ENCODE data around the gene MORN5.
A peak's percentile ranks its signal among the peaks of the same experiment; 100 is the strongest.

The MORN5 gene

DNA sequence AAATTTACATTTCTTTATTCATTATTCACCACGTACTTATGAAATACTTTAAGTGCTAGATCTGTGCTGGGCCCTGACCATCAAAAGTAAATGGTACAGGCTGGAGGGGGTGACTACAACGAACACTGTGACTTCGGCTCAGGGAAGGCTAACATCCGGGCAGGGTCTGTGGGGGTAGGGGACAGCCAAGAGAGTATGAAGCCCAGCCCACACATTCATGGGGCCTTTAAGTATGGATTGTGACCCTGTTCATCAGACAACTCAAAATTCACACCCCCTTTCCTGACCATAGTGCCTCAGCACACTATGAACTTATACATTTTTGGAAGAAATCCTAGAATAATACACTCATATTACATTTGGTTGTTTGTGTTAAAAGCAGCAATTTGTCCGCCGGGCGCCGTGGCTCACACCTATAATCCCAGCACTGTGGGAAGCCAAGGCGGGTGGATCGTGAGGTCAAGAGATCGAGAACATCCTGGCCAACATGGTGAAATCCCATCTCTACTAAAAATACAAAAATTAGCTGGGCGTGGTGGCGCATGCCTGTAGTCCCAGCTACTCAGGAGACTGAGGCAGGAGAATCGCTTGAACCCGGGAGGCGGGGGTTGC is 33.3 kb downstream of the MORN5 start:
- no peak for DNase-seq

DNA sequence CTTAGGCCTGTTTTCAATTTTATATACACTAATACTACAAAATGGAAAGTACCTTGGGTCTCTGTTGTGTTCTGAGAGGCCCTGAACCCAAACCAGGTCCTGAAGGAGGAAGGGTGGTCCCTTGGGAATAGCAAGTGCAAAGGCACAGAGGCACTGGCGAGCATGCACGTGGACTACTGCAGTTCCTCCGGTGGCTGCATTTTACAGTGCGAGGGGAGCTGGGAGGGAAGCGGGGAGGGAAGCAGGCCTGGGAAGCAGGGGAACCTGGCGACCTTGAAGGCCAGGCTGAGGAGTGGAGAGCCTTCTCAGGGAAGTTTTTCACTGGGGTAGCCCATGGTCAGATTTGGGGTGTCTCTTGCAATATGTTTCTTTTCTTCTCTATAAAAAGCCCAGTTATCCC is 33.9 kb downstream of the MORN5 start:
- no peak for DNase-seq

DNA sequence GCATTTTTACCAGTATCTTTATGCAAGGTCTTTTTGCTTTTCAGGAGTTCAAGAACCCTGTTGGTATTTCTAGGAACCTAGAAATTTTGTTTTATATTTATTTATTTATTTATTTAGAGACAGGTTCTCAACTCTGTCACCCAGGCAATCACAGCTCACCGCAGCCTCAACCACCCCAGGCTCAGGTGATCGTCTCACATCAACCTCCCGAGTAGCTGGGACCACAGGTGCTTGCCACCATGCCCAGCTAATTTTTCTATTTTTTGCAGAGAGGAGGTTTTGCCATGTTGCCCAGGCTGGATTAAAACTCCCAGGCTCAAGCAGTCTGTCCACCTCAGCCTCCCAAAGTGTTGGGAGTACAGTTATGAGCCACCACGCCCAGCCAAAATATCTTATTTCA is 36.2 kb downstream of the MORN5 start:
- DNase-seq, result no peak

DNA sequence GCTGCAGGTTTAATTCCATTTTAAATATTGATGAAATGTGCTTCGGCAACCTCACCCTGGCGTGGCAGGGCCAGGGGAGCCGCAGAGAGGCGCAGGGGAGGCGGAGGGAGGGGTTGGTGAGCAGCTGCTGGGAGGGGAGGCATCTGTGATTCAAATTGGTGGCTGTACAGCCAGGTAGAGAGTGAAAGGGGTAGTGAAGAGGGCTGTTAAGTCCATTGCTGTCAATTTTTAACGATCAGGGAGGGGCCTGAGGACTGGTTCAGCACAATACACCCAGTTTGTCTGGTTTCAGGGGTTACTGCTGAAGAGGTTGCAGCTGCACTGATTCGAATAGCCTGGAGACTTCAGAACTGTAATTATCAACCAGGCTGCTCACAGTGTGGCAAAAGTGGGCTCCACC is 37.7 kb downstream of the MORN5 start:
- DNase-seq, result peak; percentile 41

DNA sequence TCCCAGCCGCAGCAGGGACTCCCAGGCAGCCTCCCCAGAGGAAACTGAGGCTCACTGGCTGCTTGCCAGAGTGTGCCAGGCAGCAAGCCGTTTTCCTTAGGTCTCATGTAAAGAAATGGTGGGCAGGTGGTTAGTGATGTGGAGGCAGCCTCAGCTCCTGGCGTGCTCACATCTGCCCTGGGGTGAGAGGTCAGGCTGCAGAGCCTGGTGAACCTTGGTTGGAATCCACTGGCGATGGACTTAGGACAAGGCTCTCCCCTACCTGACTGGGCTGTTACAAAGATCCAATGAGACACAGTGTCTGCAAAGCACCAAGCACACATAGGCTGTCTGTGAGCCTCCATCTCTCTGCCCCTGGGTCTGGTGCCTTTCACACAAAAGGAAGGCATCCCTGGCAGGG is 38.2 kb downstream of the MORN5 start:
- DNase-seq, result no peak

DNA sequence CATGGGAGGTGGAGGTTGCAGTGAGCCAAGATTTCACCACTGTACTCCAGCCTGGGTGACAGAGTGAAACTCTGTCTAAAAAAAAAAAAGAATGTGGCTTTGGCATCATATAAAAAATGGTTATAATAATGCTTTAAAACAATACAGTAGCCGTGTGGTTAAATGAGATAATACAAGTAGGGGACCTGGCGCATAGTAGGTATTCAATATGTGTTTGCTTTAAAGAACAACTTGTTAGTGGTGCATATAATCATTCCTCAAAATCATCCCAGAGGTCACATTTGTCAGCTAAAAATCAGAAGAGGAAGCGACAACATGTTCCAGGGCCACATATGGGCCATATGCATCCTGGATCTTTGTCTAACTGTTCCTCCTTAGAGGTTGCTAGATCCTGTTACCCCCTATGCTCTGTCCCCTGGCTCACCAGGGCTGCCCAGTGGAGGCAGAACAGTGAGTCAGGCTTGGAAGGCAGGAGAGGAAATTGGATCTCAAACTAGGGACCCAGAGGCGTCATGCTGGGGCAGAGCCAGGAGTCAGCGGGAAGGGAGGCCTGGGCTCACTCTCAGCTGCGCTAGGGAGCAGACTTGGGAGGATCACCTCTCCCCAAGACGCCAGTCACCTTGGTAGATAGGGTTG is 41.4 kb downstream of the MORN5 start:
- DNase-seq, result no peak

DNA sequence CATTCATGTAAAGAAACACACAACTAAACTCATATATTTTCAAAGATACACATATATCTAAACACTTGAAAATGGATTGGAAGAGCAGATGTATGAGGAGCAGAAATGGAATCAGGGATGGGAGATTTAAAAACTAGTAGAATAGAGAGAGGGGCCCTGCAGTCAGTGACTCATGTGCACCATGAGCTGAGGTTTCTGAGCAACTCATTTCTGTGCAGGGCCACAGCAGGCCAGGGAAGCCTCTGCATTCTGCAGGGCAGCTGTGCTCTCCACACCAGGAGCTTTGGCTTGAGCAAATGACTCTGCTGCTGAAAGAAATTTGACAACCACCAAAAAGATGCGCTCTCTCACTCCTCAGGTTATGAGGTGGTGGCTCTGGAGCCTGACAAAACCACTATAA is 41.9 kb downstream of the MORN5 start:
- no peak for DNase-seq

DNA sequence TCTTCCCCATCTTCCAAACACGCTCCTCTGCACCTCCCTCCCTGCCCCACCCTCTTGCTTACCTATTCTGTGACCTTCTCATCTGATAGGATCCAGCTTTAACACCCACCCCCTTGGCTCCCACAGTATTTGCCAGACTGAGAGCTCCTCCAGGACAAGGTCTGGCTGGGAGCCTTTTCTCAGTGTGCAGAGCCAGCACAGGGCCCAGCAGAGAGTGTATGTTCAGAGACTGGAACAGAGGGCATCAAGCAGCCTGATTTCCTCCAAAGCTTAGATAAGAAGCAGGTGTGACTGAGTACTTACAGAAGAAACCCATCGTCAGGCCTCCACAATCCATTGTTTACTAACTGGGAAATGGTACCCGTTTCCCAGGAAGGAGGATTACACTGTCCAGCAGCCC is 42.4 kb downstream of the MORN5 start:
- DNase-seq, result no peak

DNA sequence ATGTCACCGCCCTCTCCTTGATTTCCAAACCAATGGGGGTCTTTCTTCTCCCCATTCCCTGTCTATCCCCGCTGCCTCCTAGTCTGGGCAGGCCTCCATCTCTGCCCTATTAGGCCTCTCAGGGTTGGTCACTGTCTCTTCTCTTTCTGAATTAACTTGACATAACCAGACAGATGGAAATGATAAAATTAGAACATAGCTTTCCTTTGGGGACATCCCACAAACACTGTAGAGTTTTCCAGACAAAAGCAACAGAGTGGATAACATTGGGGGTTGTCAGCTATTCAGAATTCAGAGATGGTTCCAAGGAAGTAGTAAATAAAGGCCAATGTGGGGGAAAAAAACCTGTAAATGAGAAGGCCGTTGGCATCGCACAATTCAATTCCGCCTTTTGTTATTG is 44.3 kb downstream of the MORN5 start:
- DNase-seq, result no peak

DNA sequence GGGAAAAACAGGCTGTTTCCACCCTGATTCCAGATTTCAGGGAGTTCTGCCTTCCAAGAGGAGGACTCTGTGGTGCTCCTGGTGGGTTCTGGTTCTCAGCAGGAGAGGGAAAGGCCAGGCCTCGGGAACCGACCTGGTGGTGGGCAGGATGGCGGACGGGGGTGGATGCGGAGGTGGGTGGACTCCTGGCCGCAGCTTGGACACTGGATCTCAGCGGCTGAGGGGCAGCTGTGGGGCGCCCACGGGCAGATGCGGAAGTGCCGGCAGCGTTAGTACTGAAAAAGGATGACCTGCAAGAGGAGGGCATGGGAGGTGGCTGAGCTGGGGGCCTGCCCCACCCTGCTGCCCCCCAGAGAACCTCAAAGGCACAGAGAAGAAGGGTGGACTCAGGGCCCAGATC is 44.8 kb downstream of the MORN5 start:
- no peak for DNase-seq

DNA sequence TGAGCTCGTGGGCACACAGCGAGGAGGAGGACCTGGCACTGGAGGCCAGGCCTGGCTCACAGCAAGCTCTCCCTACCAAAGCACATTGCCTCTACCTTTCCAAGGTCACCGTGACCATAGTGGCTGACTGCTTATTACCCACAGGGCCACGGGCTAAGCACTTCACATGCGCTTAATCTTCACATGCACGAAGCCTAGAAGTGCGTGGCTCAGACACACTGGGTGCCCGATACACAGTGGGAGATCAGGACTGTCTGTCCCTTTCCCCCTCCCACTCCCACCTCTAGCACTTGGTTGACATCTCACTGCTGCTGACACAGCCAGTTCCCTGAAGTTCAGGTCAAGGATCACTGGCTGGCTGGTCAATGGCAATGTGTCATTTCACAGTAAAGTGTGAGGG is 45.5 kb downstream of the MORN5 start:
- no peak for DNase-seq

DNA sequence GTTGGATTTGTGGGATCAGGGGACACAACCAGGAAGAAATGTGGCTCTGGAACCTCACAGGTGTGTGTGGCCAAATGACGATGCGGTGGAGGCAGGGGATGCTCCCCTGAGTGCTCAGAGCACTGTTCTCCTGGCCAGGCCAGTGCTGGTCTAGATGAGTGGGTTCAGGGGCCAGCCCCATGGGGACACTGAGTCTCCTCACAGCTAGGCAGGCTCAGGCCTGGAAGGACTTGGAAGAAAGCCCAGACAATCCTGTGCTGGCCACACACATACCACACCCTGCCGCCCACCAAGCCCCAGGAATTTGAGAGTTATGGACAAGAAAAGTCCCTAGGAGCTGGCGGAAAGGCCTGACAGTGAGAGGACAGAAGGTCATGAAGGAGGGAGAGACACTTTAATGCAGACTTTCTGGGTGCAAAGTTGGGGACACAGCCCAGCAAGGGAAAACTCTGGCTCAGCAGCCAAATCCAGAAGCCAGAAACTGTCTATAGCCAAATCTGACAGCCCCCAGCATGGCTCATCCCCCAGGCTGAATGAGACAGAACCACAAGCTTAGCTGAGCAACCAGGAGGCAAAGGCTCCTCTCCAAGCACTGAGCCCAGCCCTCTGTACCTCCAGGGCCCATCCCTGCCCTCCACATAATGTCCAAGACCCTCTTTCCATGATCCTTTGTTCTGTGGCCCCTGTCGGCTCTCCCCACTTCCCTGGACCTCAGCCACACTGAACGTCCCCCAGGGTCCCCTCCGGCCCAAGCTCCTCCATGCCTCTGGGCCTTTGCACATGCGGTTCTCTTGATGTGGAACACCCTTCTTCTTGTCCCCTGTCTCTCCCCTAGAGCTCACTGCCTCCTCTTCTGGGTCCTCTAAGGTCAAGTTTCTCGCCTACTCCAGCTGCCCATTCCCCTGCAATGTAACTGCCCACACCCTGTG is 46.7 kb downstream of the MORN5 start:
- DNase-seq, result no peak

DNA sequence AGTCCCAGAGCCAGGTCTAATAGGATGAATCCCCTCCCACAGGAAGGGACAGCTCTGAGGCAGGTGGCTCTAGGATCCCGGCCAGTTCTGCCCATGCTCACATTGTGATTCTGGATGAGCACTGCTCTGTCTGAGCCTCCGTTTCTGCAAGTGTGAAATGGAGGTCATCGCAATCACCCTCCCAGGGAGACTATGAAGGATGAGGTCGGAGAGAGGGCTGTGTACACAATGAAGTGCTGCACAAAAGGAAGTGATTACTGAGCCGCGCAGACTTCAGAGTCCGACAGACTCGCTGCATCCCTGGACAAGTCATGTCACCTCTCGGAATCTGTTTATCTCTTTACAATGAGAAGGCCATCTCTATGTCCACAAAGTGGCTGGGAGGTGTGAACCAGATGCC is 47.4 kb downstream of the MORN5 start:
- DNase-seq, result no peak

DNA sequence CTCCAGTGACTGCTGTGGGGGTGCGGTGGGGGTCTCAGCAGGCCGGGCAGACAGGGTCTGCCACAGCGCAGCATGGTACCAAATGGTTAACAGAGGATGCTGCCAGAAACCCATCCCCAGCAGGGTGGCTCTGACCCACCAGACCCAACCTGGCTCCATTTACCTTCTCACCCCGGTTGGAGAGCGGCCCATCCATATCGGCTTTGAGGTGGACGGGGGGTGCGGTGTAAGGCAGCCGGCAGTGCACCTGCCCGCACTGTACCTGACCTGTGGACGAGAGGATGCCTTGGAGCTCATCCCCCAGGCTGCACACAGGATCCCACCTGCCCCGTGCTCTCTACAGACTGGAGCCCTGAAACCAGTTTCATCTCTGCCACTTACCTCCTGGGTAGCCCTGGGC is 49.7 kb downstream of the MORN5 start:
- no peak for DNase-seq

DNA sequence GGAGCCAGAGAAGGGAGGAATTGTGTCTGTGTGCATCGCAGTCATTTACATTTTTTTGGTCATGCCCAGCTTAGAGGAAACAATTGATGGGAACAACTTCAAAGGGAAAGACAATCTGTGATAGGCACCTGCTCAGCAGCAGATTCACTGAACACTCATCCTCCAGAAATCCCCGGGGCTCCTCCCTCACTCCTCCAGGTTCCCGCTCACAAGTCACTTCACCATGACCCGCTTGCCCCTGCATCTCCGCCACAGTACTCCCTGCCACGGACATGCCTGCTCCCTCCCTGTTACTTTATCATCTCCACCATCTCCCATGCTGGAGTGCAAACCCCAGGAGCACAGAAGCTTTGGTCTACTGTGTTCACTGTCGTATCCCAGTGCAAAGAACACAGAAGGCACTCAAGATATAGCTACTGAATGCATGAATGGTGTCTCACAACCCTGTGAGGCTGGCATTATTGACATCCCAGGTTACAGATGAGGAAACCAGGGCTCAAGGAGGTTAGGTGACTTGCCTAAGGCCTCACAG is 52.8 kb downstream of the MORN5 start:
- DNase-seq, result no peak

DNA sequence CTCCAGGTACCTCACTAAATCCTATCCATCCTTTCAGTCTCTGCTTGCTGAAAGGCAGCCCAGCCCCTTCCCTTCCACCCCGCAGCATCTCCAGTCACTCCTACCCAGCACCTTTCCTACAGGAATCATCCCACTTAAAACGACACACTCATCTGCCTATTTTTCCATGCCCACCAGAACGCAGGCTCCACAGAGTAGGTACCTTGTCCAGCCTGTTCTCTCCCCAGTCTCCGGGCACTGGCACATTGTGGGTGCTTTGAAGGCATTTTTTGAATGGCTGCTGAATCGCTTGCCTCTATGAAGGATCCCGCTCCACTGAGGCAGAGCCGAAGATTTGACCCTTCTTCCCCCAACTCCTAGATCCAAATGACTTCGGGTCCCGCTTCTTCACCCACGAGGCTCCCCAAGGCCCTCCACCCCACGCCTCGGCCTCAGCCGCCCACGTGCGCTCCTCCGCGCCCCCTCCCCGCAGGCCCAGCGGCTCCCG is 53.4 kb downstream of the MORN5 start:
- no peak for DNase-seq

DNA sequence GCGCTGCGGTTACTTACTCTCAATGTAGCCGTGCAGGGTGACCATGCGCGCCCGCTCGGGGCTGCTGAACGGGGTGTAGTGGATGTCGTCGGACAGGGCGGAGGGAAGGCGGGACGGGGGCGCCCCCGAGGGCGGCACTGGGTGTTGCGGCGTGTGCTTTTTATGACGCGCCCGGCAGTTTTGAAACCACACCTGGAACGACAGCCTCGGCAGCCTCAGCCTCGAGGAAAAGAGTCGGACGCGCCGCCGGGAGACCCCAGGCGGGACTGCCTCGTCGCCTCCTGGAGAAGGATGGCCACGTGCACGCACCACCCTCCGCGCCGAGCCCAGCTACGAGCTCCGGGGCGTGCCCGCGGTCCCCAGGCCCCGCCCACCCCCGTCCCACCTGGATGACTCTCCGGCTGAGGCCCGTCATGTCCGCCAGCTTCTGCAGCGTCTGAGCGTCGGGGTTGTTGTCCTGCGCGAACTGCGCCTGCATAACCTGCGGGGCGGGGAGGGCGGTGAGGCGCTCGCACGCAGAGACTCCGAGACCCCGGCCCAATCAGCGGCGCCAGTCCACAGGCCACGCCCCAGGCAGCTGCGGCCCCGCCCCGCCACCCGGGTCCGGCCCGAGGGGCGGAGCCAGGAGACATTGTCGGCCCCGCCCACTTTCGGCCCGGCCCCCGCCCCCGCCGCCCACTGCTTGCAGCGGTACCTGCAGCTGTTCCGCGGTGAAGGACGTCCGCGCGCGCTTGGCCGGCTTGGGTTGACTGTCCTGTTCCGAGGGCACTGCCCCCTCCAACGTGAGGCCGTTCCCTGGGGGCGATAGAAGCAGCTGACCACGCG is 54.1 kb downstream of the MORN5 start:
- DNase-seq, result peak; percentile 46

DNA sequence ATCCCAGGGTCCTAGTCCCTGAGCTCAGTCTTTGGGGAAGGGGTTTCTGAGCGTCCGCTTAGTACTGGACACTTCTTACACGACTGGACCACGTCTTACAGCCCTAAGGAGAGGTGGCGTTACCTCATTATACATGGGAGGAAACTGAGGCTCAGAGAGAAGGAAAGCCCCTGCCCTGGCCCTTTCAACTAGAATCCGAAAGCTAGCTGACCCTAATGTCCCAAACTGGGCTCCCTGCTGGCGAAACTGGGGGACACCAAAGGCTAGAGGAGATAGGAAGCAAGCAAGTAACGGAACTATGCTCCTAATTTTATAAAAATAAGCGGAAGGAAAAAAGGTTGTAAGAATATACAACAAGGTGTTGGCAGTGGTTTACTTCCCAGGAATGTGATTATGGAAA is 54.8 kb downstream of the MORN5 start:
- DNase-seq, result no peak

DNA sequence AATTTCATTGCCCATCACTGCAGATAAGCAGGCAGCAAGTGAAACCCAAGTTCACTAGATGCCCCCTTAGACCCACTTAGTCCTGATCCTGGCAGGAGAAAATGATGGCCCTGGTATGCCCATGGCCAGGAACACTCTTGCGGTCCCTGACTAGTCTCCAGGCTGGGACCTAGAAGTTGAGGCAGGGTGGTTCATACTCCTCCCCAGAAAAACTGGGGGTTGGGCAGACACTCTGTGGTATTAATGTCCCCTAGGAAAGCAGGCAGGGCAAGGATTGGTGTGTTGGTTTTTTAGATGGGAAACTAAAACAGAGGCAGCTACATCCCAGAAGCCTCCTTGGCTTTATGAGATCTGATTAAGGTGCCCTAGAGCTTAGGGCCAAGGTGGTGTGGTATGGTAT is 56.0 kb downstream of the MORN5 start:
- no peak for DNase-seq

DNA sequence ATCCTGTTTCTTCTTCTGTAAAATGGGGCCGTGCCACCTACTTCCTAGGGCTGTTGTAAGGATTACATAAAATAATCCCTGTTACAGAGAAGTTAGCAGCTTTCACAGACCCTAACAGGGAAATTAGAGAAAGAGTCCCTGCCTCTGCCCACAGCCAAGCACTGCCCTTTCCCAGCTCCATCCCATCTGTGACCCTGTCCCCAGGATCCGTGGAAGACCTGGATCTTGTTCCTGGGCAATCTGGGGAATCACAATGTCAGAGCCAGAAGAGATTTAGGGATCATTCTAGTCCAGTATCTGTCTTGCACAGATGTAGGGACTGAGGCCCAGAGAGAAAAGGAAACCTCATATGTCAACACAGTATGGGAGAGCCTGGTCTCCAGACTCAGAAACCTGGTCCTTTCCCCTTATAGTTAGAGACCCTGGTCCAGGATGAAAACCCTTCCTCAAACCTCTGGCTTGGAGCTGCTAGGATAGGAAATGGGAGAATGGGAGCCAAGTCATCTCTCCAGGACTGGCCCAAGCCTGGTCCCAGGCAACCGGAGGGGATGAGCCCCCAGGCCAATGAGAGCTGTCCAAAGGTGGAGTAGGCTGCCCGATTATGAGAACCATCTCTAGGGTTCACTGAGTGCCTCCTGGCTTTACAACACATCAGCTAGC is 56.6 kb downstream of the MORN5 start:
- no peak for DNase-seq

DNA sequence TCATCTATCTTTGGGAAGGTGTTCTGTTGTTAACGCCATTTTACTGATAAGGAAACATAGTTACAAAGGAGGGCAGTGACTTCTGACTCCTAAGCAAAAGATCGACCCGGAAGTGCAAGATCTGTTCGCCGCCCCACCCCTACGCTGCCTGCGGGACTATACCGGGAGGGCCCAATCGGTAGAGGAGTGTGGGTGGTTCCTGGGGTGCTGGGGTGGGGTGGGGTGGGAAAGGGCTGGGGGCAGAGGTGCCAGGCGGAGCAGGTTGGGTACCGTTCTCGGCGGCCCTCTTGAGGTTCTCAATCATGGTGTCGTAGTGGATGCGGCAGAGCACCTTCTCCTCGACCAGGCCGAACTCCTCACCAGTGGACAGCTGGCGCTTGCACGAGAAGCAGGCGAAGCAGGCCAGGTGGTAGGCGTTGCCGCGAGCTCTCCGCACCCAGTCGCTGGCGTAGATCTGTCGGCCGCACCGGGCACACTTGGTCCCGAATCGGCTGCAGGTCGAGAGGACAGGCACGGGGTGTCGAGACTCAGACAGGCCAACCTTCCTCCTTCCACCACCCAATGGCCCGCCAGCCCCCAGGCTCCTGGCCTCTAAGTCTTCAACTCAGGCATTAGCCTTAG is 57.2 kb downstream of the MORN5 start:
- no peak for DNase-seq

DNA sequence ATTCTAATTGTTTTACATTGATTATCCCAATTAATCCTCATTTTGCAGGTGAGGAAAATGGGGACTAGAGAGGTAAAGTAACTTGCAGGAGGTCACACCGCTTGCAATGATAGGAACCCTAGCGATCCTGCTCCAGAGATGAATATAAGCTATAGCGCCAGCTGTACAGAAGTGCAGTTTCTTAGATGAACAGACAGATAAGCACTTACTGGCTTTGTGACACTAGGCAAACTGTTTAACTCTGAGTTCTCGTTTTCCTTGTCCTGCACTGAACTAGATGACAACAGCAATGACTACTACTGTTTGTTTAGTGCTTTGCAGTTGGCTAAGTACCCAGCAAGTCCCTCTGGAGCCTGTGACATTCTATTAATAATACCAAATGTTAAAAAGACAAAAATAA is 57.9 kb downstream of the MORN5 start:
- DNase-seq, result no peak
